Heart left ventricle (tissue), 13 donors: ENCODE data around the gene NINL.

Source experiments
- POLR2A ChIP-seq, 2 donors: fragments of 450-650 bp; IDR thresholded peaks; one replicate each; pipeline ENCODE4 v1.6.1; 2017; ENCODE audit warnings: antibody characterized with exemption in 2 of 2, mild to moderate bottlenecking in 2 of 2, moderate library complexity in 2 of 2
- TF ChIP-seq, protein P1 (sequence below), 12 donors: fragments of 200-600 bp; sonication (generic) in 4 of 12; IDR thresholded peaks; one replicate each; pipeline versions ENCODE4 v1.5.0 to v1.8.0; 2018 to 2022; ENCODE audit warnings: antibody characterized with exemption in 12 of 12, mild to moderate bottlenecking in 5 of 12
- donor health status: ischemic (EF 13 %, LVEDD 7.1; RV severe dilation, severe dysfunction).
- donor health status: DM: no; HTN: yes; CAD: no.
- donor health status: DM: no; HTN: no; CAD: no.
- donor health status: ischemic (EF 25% LVEDD 6.9; RV normal size, moderate dysfunction).
- donor health status: ischemic (EF 25% LVEDD 5.7; RV mildly dilated, moderate dysfunction).
- donor health status: ischemic (EF 35%, LVEDD 5.7; RV mildly dilated, moderate dysfunction).
- donor health status: nonischemic (EF 11% LVEDD 7.7; RV severe dilation, severe dysfunction).
- donor health status: DM: yes; HTN: yes; CAD: no.
- donor health status: PGD.
- donor health status: ischemic (EF 29% LVEDD 5.4; RV normal size, mild dysfunction).
- donor health status: nonischemic (EF 23%, LVEDD 6.1; RV moderate dilation, normal function).

DNA sequence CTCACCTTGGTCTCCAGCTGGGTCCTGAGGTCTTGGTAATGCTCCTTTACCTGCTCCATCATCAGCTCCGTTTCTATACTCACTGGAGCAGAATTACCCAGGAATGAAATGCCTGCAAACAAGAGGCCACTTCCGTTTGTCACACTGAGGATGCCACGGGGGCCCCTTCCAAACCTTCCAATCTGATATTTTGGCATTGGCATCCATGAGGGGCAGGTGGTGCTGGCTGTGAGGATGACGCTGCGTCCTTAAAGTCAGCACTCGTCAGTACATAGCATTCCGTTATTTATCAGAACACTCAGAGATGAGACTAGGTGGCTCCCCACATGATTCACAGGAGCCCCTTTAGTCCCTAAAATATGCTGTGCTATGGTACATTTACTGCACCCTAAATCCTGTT is 105.2 kb downstream of the NINL start:
- no peak for TF ChIP-seq POLR2A (IDR thresholded peaks at IDR 0.05)
- TF ChIP-seq, protein P1, sequence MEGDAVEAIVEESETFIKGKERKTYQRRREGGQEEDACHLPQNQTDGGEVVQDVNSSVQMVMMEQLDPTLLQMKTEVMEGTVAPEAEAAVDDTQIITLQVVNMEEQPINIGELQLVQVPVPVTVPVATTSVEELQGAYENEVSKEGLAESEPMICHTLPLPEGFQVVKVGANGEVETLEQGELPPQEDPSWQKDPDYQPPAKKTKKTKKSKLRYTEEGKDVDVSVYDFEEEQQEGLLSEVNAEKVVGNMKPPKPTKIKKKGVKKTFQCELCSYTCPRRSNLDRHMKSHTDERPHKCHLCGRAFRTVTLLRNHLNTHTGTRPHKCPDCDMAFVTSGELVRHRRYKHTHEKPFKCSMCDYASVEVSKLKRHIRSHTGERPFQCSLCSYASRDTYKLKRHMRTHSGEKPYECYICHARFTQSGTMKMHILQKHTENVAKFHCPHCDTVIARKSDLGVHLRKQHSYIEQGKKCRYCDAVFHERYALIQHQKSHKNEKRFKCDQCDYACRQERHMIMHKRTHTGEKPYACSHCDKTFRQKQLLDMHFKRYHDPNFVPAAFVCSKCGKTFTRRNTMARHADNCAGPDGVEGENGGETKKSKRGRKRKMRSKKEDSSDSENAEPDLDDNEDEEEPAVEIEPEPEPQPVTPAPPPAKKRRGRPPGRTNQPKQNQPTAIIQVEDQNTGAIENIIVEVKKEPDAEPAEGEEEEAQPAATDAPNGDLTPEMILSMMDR (IDR thresholded peaks at IDR 0.05): no peak
